ENCODE results near the gene SEPSECS. TPM values are rescaled to one million over a fixed set of nuclear protein-coding genes. Genes with fewer than 3 reads are reported as not detected.

SEPSECS gene
- total and polyA plus RNA-seq, 2 experiments from 2014 or later: 1.2 to 4.7 TPM

GRCh38 chr4:25096981-25097443 is 63.2 kb downstream of the SEPSECS start:
- Histone ChIP-seq H3K4me2 (no peak overlapping the region), H3K36me3 (ENCODE audit: insufficient read depth) (no peaks in the 10 kb centered on the region), H3K4me3 (no peak overlapping the region), H3K27me3 (ENCODE audit: insufficient read depth) (no peaks in the 10 kb centered on the region), H3K27ac (ENCODE audit: low read depth) (no peak overlapping the region), H3F3A (replicated peaks; ENCODE audit: low read depth) (no peaks in the 10 kb centered on the region), H3K4me1 (ENCODE audit: insufficient read depth) (peaks cover 4% of the 10 kb centered on the region), H4K20me1 (replicated peaks; ENCODE audit: insufficient read depth) (no peaks in the 10 kb centered on the region), H3K79me2 (replicated peaks; ENCODE audit: insufficient read depth) (no peaks in the 10 kb centered on the region), H3K9me2 (ENCODE audit: insufficient read depth) (peaks cover 3% of the 10 kb centered on the region; the same call in 1 of the 2 replicates), H2AFZ (peak overlapping the region; percentile 59; the same call in 1 of the 2 replicates)
- TF ChIP-seq EZH2 (IDR thresholded peaks at IDR 0.05; ENCODE audit: low read depth, unreplicated experiment) (no peak), ZNF331 (CRISPR knock-in tag; IDR thresholded peaks at IDR 0.05; ENCODE audit: low read depth) (no peak), EZH2phosphoT487 (IDR thresholded peaks at IDR 0.05; ENCODE audit: unreplicated experiment) (no peak), POLR2AphosphoS5 (IDR thresholded peaks at IDR 0.05; ENCODE audit: low read depth) (no peak), ETS1 (IDR thresholded peaks at IDR 0.05) (no peak), NANOG (IDR thresholded peaks at IDR 0.05; ENCODE audit: borderline replicate concordance) (no peak), CREB1 (CRISPR knock-in tag; IDR thresholded peaks at IDR 0.05; ENCODE audit: low read depth) (no peak)
- TF ChIP-seq, protein P1, sequence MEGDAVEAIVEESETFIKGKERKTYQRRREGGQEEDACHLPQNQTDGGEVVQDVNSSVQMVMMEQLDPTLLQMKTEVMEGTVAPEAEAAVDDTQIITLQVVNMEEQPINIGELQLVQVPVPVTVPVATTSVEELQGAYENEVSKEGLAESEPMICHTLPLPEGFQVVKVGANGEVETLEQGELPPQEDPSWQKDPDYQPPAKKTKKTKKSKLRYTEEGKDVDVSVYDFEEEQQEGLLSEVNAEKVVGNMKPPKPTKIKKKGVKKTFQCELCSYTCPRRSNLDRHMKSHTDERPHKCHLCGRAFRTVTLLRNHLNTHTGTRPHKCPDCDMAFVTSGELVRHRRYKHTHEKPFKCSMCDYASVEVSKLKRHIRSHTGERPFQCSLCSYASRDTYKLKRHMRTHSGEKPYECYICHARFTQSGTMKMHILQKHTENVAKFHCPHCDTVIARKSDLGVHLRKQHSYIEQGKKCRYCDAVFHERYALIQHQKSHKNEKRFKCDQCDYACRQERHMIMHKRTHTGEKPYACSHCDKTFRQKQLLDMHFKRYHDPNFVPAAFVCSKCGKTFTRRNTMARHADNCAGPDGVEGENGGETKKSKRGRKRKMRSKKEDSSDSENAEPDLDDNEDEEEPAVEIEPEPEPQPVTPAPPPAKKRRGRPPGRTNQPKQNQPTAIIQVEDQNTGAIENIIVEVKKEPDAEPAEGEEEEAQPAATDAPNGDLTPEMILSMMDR (conservative IDR thresholded peaks at IDR 0.05; ENCODE audit: low read depth in 2 of 2): no peak
- TF ChIP-seq, protein P2, sequence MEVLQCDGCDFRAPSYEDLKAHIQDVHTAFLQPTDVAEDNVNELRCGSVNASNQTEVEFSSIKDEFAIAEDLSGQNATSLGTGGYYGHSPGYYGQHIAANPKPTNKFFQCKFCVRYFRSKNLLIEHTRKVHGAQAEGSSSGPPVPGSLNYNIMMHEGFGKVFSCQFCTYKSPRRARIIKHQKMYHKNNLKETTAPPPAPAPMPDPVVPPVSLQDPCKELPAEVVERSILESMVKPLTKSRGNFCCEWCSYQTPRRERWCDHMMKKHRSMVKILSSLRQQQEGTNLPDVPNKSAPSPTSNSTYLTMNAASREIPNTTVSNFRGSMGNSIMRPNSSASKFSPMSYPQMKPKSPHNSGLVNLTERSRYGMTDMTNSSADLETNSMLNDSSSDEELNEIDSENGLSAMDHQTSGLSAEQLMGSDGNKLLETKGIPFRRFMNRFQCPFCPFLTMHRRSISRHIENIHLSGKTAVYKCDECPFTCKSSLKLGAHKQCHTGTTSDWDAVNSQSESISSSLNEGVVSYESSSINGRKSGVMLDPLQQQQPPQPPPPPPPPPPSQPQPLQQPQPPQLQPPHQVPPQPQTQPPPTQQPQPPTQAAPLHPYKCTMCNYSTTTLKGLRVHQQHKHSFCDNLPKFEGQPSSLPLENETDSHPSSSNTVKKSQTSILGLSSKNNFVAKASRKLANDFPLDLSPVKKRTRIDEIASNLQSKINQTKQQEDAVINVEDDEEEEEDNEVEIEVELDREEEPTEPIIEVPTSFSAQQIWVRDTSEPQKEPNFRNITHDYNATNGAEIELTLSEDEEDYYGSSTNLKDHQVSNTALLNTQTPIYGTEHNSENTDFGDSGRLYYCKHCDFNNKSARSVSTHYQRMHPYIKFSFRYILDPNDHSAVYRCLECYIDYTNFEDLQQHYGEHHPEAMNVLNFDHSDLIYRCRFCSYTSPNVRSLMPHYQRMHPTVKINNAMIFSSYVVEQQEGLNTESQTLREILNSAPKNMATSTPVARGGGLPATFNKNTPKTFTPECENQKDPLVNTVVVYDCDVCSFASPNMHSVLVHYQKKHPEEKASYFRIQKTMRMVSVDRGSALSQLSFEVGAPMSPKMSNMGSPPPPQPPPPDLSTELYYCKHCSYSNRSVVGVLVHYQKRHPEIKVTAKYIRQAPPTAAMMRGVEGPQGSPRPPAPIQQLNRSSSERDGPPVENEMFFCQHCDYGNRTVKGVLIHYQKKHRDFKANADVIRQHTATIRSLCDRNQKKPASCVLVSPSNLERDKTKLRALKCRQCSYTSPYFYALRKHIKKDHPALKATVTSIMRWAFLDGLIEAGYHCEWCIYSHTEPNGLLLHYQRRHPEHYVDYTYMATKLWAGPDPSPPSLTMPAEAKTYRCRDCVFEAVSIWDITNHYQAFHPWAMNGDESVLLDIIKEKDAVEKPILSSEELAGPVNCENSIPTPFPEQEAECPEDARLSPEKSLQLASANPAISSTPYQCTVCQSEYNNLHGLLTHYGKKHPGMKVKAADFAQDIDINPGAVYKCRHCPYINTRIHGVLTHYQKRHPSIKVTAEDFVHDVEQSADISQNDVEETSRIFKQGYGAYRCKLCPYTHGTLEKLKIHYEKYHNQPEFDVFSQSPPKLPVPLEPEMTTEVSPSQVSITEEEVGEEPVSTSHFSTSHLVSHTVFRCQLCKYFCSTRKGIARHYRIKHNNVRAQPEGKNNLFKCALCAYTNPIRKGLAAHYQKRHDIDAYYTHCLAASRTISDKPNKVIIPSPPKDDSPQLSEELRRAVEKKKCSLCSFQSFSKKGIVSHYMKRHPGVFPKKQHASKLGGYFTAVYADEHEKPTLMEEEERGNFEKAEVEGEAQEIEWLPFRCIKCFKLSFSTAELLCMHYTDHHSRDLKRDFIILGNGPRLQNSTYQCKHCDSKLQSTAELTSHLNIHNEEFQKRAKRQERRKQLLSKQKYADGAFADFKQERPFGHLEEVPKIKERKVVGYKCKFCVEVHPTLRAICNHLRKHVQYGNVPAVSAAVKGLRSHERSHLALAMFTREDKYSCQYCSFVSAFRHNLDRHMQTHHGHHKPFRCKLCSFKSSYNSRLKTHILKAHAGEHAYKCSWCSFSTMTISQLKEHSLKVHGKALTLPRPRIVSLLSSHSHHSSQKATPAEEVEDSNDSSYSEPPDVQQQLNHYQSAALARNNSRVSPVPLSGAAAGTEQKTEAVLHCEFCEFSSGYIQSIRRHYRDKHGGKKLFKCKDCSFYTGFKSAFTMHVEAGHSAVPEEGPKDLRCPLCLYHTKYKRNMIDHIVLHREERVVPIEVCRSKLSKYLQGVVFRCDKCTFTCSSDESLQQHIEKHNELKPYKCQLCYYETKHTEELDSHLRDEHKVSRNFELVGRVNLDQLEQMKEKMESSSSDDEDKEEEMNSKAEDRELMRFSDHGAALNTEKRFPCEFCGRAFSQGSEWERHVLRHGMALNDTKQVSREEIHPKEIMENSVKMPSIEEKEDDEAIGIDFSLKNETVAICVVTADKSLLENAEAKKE (CRISPR knock-in tag; IDR thresholded peaks at IDR 0.05): no peak
- TF ChIP-seq, protein P3, sequence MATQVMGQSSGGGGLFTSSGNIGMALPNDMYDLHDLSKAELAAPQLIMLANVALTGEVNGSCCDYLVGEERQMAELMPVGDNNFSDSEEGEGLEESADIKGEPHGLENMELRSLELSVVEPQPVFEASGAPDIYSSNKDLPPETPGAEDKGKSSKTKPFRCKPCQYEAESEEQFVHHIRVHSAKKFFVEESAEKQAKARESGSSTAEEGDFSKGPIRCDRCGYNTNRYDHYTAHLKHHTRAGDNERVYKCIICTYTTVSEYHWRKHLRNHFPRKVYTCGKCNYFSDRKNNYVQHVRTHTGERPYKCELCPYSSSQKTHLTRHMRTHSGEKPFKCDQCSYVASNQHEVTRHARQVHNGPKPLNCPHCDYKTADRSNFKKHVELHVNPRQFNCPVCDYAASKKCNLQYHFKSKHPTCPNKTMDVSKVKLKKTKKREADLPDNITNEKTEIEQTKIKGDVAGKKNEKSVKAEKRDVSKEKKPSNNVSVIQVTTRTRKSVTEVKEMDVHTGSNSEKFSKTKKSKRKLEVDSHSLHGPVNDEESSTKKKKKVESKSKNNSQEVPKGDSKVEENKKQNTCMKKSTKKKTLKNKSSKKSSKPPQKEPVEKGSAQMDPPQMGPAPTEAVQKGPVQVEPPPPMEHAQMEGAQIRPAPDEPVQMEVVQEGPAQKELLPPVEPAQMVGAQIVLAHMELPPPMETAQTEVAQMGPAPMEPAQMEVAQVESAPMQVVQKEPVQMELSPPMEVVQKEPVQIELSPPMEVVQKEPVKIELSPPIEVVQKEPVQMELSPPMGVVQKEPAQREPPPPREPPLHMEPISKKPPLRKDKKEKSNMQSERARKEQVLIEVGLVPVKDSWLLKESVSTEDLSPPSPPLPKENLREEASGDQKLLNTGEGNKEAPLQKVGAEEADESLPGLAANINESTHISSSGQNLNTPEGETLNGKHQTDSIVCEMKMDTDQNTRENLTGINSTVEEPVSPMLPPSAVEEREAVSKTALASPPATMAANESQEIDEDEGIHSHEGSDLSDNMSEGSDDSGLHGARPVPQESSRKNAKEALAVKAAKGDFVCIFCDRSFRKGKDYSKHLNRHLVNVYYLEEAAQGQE (IDR thresholded peaks at IDR 0.05; ENCODE audit: unreplicated experiment): no peak
- Mint-ChIP-seq H3K4me3 (no peak overlapping the region), H3K36me3 (ENCODE audit: low read depth) (peaks cover 20% of the 10 kb centered on the region), H3K27me3 (ENCODE audit: insufficient read depth, low read depth, poor library complexity) (peaks cover 8% of the 10 kb centered on the region), H3K9me3 (peaks cover 24% of the 10 kb centered on the region), H3K27ac (no peak overlapping the region), H3K4me1 (peaks cover 5% of the 10 kb centered on the region; the same call in 2 of the 3 replicates)
- ATAC-seq: no peak
- no peak for DNase-seq (ENCODE audit: low spot score)
